ENCODE data around the gene CYFIP1.

DNA sequence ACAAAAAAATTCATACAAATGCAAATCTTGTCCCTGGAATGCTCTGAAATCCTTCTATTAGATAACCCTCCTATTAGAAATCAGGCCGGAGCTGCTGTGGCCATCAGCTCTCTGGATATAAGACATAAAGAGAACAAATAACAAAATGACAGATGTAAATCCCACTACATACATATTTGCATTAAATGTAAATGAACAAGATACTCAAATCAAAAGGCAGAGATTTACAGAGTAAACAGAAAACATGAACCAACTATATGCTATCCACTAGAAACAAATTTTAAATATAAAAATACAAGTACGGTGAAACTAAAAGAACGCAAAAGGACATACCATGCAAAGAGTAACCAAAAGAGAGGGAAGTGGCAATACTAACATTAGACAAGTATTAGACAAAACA lies 10.7 kb downstream of the CYFIP1 start:
- TF ChIP-seq, protein P1, sequence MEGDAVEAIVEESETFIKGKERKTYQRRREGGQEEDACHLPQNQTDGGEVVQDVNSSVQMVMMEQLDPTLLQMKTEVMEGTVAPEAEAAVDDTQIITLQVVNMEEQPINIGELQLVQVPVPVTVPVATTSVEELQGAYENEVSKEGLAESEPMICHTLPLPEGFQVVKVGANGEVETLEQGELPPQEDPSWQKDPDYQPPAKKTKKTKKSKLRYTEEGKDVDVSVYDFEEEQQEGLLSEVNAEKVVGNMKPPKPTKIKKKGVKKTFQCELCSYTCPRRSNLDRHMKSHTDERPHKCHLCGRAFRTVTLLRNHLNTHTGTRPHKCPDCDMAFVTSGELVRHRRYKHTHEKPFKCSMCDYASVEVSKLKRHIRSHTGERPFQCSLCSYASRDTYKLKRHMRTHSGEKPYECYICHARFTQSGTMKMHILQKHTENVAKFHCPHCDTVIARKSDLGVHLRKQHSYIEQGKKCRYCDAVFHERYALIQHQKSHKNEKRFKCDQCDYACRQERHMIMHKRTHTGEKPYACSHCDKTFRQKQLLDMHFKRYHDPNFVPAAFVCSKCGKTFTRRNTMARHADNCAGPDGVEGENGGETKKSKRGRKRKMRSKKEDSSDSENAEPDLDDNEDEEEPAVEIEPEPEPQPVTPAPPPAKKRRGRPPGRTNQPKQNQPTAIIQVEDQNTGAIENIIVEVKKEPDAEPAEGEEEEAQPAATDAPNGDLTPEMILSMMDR (IDR thresholded peaks at IDR 0.05) = no peak
- TF ChIP-seq ZFX (IDR thresholded peaks at IDR 0.05; ENCODE audit: borderline replicate concordance) = no peak

All from 22Rv1 (cell line).